Measurements from ENCODE around the gene SNRNP200. TPM values are rescaled to one million over a fixed set of nuclear protein-coding genes. Genes with fewer than 3 reads are reported as not detected.

Gene SNRNP200
- total RNA-seq, 2 experiments from 2014 or later = 79.3 to 216 TPM

- Histone ChIP-seq H3K4me2 (ENCODE audit: low read length) (peak overlapping the region; percentile 22; the same call in 1 of the 2 replicates), H3K9me2 (ENCODE audit: insufficient read depth, low read length) (no peaks in the 10 kb centered on the region), H3K79me2 (ENCODE audit: insufficient read depth, low read depth, low read length) (peaks cover 35% of the 10 kb centered on the region), H3K36me3 (ENCODE audit: insufficient read depth, low read length) (peaks cover 62% of the 10 kb centered on the region), H3K27ac (ENCODE audit: low read depth, low read length, poor library complexity, severe bottlenecking) (peak overlapping the region; percentile 23), H4K20me1 (ENCODE audit: insufficient read depth, low read length) (peaks cover 13% of the 10 kb centered on the region), H3K4me1 (ENCODE audit: insufficient read depth, low read length, poor library complexity, severe bottlenecking) (peaks cover 35% of the 10 kb centered on the region), H3K4me3 (ENCODE audit: low read depth, low read length, poor library complexity, severe bottlenecking) (no peak overlapping the region), H3K9me3 (ENCODE audit: low read length) (no peaks in the 10 kb centered on the region), H2AFZ (ENCODE audit: low read length) (no peak overlapping the region)
- peak; percentile 76 for DNase-seq (ENCODE audit: low spot score)
- ChIA-PET CTCF (ENCODE audit: unreplicated experiment) (interaction anchor here (0.6 to 1.9 kb wide), 4 partner anchors 15 to 121 kb away, joined by 3 to 6 read pairs (median 4); no protein-coding TSS in a partner anchor), POLR2A (interaction anchor here (0.5 to 1.6 kb wide), 5 partner anchors 15 to 274 kb away, joined by 3 to 5 read pairs (median 3); no protein-coding TSS in a partner anchor)
- intact Hi-C loops (cut with micrococcal nuclease; ENCODE audit: unreplicated experiment) = loop anchor here (10.0 kb wide), 1 partner anchor 244 kb away; the partner anchor contains the start of gene NEURL3
- TF ChIP-seq EZH2phosphoT487 (IDR thresholded peaks at IDR 0.05; ENCODE audit: borderline replicate concordance, low read depth, low read length) = no peak
- TF ChIP-seq, protein P1, sequence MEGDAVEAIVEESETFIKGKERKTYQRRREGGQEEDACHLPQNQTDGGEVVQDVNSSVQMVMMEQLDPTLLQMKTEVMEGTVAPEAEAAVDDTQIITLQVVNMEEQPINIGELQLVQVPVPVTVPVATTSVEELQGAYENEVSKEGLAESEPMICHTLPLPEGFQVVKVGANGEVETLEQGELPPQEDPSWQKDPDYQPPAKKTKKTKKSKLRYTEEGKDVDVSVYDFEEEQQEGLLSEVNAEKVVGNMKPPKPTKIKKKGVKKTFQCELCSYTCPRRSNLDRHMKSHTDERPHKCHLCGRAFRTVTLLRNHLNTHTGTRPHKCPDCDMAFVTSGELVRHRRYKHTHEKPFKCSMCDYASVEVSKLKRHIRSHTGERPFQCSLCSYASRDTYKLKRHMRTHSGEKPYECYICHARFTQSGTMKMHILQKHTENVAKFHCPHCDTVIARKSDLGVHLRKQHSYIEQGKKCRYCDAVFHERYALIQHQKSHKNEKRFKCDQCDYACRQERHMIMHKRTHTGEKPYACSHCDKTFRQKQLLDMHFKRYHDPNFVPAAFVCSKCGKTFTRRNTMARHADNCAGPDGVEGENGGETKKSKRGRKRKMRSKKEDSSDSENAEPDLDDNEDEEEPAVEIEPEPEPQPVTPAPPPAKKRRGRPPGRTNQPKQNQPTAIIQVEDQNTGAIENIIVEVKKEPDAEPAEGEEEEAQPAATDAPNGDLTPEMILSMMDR (conservative IDR thresholded peaks at IDR 0.05; ENCODE audit: low read length) = peak; percentile 78
- BruUV-seq (replicated peaks) = no TSS peak
These were observed 44.7 kb downstream of the SNRNP200 start for GRCh38 chr2:96260387-96261260.

GRCh38 chr2:96259497-96259921 is 45.8 kb downstream of the SNRNP200 start:
- no peak for TF ChIP-seq EZH2phosphoT487 (IDR thresholded peaks at IDR 0.05; ENCODE audit: borderline replicate concordance, low read depth, low read length)
- TF ChIP-seq, protein P1 (conservative IDR thresholded peaks at IDR 0.05; ENCODE audit: low read length) = no peak
- Histone ChIP-seq H3K36me3 (ENCODE audit: insufficient read depth, low read length) (peaks cover 72% of the 10 kb centered on the region), H2AFZ (ENCODE audit: low read length) (no peak overlapping the region), H4K20me1 (ENCODE audit: insufficient read depth, low read length) (peaks cover 10% of the 10 kb centered on the region), H3K9me3 (ENCODE audit: low read length) (no peaks in the 10 kb centered on the region), H3K4me2 (ENCODE audit: low read length) (no peak overlapping the region), H3K9me2 (ENCODE audit: insufficient read depth, low read length) (no peaks in the 10 kb centered on the region), H3K79me2 (ENCODE audit: insufficient read depth, low read depth, low read length) (peaks cover 26% of the 10 kb centered on the region), H3K27ac (ENCODE audit: low read depth, low read length, poor library complexity, severe bottlenecking) (no peak overlapping the region), H3K4me3 (ENCODE audit: low read depth, low read length, poor library complexity, severe bottlenecking) (no peak overlapping the region), H3K4me1 (ENCODE audit: insufficient read depth, low read length, poor library complexity, severe bottlenecking) (peaks cover 32% of the 10 kb centered on the region)
- intact Hi-C loops (cut with micrococcal nuclease; ENCODE audit: unreplicated experiment) = no loop called here
- BruUV-seq (replicated peaks) = no TSS peak
- CTCF ChIA-PET (ENCODE audit: unreplicated experiment) = interaction anchor here (0.8 to 1.9 kb wide), 2 partner anchors 13 to 54 kb away, joined by 3 to 6 read pairs; no protein-coding TSS in a partner anchor
- DNase-seq (ENCODE audit: low spot score) = no peak
- POLR2A ChIA-PET = interaction anchor here (0.6 to 1.0 kb wide), 3 partner anchors 20 to 30 kb away, joined by 3 to 5 read pairs (median 3); no protein-coding TSS in a partner anchor
